ENCODE measurements around the gene SNU13. TPM values are rescaled to one million over a fixed set of nuclear protein-coding genes. Genes with fewer than 3 reads are reported as not detected.

Gene SNU13
- total RNA-seq, 1 donor from 2014 or later = 133 TPM

- no peak overlapping the region for H3K27ac Mint-ChIP-seq (ENCODE audit: unreplicated experiment)
- H3K36me3 Mint-ChIP-seq (ENCODE audit: low read depth, unreplicated experiment) = peaks cover 31% of the 10 kb centered on the region
- H3K27me3 Mint-ChIP-seq (ENCODE audit: unreplicated experiment) = no peaks in the 10 kb centered on the region
- DNase-seq (ENCODE audit: low spot score) = no peak
- no peak overlapping the region for H3K4me3 Mint-ChIP-seq (ENCODE audit: unreplicated experiment)
- no peaks in the 10 kb centered on the region for H3K9me3 Mint-ChIP-seq (ENCODE audit: unreplicated experiment)
- peaks cover 10% of the 10 kb centered on the region for H3K4me1 Mint-ChIP-seq (ENCODE audit: unreplicated experiment)
- TF ChIP-seq CTCF (IDR thresholded peaks at IDR 0.05; ENCODE audit: unreplicated experiment) = no peak
These were observed 63.1 kb downstream of the SNU13 start for GRCh38 chr22:41625577-41625976.

Other genes with a start within 250 kb of the SNU13 start
- 60.3 TPM for gene TOB2, start 242.1 kb downstream of the SNU13 start, total RNA-seq (ENCODE audit: unreplicated experiment)
- 54.6 TPM for gene PHF5A, start 220.2 kb downstream of the SNU13 start, total RNA-seq (ENCODE audit: unreplicated experiment)
- gene ACO2, start 219.8 kb downstream of the SNU13 start, total RNA-seq (ENCODE audit: unreplicated experiment) = 83.5 TPM
- gene POLR3H, start 144.4 kb downstream of the SNU13 start, total RNA-seq (ENCODE audit: unreplicated experiment) = 20.8 TPM
- not detected for gene CSDC2, start 127.9 kb downstream of the SNU13 start, total RNA-seq (ENCODE audit: unreplicated experiment)
- gene PMM1, start 99.0 kb downstream of the SNU13 start, total RNA-seq (ENCODE audit: unreplicated experiment) = 6.0 TPM
- gene DESI1, start 67.8 kb downstream of the SNU13 start, total RNA-seq (ENCODE audit: unreplicated experiment) = 23.2 TPM
- 211 TPM for gene XRCC6, start 67.6 kb downstream of the SNU13 start, total RNA-seq (ENCODE audit: unreplicated experiment)
- 0.38 TPM for gene MEI1, start 10.6 kb upstream of the SNU13 start, total RNA-seq (ENCODE audit: unreplicated experiment)
- gene CCDC134, start 111.8 kb upstream of the SNU13 start, total RNA-seq (ENCODE audit: unreplicated experiment) = 8.8 TPM
- 200 TPM for gene SREBF2, start 144.2 kb upstream of the SNU13 start, total RNA-seq (ENCODE audit: unreplicated experiment)
- 0.41 TPM for gene SHISA8, start 226.2 kb upstream of the SNU13 start, total RNA-seq (ENCODE audit: unreplicated experiment)
- 3.5 TPM for gene TNFRSF13C, start 237.9 kb upstream of the SNU13 start, total RNA-seq (ENCODE audit: unreplicated experiment)

Data from endothelial cell (in vitro differentiated cells).